ENCODE data around the gene RHNO1. TPM values are rescaled to one million over a fixed set of nuclear protein-coding genes. Genes with fewer than 3 reads are reported as not detected.

The RHNO1 gene
- total RNA-seq, 1 experiment from 2014 or later = 42.0 TPM

DNA sequence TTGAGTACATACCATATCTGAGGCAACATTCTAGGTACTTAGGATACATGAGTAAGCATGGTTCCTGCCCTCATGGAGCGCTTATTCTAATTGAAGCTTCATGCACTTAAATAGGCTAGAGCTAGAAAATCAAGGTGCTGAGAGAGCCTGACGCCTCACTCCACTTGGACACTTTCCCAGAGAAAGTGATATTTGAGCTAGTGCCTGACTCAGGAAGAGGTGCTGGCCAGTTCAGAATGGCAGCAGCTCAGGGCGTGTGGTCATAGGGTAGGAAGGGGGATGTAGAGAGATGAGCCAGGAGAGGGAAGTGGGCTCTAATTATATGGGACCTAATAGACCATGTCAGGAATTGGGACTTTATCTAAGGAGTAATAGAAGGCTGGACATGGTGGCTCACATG is 47.0 kb downstream of the RHNO1 start:
- ATAC-seq = peak; percentile 87
- TF ChIP-seq EZH2phosphoT487 (IDR thresholded peaks at IDR 0.05; ENCODE audit: borderline replicate concordance, low read length) (no peak), EZH2 (IDR thresholded peaks at IDR 0.05; ENCODE audit: low read length, unreplicated experiment) (no peak)
- TF ChIP-seq, protein P1, sequence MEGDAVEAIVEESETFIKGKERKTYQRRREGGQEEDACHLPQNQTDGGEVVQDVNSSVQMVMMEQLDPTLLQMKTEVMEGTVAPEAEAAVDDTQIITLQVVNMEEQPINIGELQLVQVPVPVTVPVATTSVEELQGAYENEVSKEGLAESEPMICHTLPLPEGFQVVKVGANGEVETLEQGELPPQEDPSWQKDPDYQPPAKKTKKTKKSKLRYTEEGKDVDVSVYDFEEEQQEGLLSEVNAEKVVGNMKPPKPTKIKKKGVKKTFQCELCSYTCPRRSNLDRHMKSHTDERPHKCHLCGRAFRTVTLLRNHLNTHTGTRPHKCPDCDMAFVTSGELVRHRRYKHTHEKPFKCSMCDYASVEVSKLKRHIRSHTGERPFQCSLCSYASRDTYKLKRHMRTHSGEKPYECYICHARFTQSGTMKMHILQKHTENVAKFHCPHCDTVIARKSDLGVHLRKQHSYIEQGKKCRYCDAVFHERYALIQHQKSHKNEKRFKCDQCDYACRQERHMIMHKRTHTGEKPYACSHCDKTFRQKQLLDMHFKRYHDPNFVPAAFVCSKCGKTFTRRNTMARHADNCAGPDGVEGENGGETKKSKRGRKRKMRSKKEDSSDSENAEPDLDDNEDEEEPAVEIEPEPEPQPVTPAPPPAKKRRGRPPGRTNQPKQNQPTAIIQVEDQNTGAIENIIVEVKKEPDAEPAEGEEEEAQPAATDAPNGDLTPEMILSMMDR (conservative IDR thresholded peaks at IDR 0.05; ENCODE audit: low read depth, low read length) = no peak
- Histone ChIP-seq H4K20me1 (ENCODE audit: low read length) (no peaks in the 10 kb centered on the region), H3K27ac (ENCODE audit: low read length) (no peak overlapping the region), H3K9me3 (ENCODE audit: low read length) (no peaks in the 10 kb centered on the region), H3K9ac (ENCODE audit: low read length) (no peak overlapping the region), H3K4me3 (ENCODE audit: low read length) (no peak overlapping the region), H3K36me3 (ENCODE audit: low read depth, low read length) (peaks cover 3% of the 10 kb centered on the region), H3K79me2 (ENCODE audit: low read length) (no peaks in the 10 kb centered on the region), H3K4me2 (ENCODE audit: low read length) (no peak overlapping the region), H3K4me1 (ENCODE audit: insufficient read depth, low read length) (peaks cover 9% of the 10 kb centered on the region), H2AFZ (ENCODE audit: low read length) (no peak overlapping the region), H3F3A (ENCODE audit: low read length, unreplicated experiment) (no peaks in the 10 kb centered on the region), H3K9me2 (replicated peaks; ENCODE audit: low read length) (no peaks in the 10 kb centered on the region), H3K27me3 (ENCODE audit: low read length) (no peaks in the 10 kb centered on the region)
- intact Hi-C loops (cut with micrococcal nuclease) = no loop called here
- no TSS peak for BruUV-seq (replicated peaks)
- DNase-seq = peak; percentile 61
- ChIA-PET POLR2A (ENCODE audit: unreplicated experiment) (no interaction called here), CTCF (interaction anchor here (0.6 kb wide), 2 partner anchors 199 to 352 kb away, joined by 3 to 4 read pairs; no protein-coding TSS in a partner anchor)

DNA sequence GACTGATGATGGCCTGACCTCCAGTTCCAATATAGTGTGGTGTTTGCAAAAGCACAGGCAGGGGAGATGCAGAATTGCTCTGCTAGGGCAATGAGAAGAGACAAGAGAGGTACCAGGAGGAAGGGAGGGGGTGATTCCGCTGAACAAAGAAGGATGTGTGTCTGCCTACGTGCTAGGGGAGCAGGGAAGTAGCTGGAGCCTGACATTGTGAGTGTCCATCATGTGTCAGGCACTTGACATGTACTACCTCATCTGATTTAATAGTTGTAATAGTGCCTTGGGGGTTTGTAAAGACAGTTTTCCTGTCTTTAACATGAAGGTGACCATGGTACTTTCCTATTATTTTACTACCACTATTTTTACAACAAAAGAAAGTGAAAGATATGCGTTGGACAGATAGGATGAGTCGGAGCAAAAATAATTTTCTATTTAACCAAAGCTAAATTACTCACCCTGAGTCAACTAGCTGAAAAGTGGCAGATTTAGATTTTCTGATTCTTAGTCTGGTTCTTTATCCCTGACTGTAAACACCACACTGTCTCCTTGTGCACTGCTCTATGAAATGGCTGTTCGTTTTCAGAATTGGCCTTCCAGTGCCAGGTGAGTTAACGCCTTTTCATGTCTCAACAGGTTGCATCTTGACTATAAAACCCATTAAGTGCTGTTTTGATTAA is 48.4 kb downstream of the RHNO1 start:
- 0 out of 2 replicates have a peak overlapping the region, but pooled peaks have one; percentile 3 for H2AFZ ChIP-seq (ENCODE audit: low read length)
- no peaks in the 10 kb centered on the region for H3K9me2 ChIP-seq (replicated peaks; ENCODE audit: low read length)
- ChIA-PET CTCF (interaction anchor here (0.6 to 1.0 kb wide), 2 partner anchors 40 to 1963 kb away, joined by 3 read pairs; no protein-coding TSS in a partner anchor), POLR2A (ENCODE audit: unreplicated experiment) (interaction anchor here (0.7 kb wide), 1 partner anchor 25 kb away, joined by 20 read pairs; no protein-coding TSS in a partner anchor)
- H3K27me3 ChIP-seq (ENCODE audit: low read length) = no peaks in the 10 kb centered on the region
- peak overlapping the region; percentile 37; the same call in 1 of the 2 replicates for H3K27ac ChIP-seq (ENCODE audit: low read length)
- H3F3A ChIP-seq (ENCODE audit: low read length, unreplicated experiment) = no peaks in the 10 kb centered on the region
- no TSS peak for BruUV-seq (replicated peaks)
- no peak for TF ChIP-seq EZH2phosphoT487 (IDR thresholded peaks at IDR 0.05; ENCODE audit: borderline replicate concordance, low read length)
- TF ChIP-seq, protein P1 (conservative IDR thresholded peaks at IDR 0.05; ENCODE audit: low read depth, low read length) = no peak
- no peak for TF ChIP-seq EZH2 (IDR thresholded peaks at IDR 0.05; ENCODE audit: low read length, unreplicated experiment)
- H3K36me3 ChIP-seq (ENCODE audit: low read depth, low read length) = peaks cover 3% of the 10 kb centered on the region
- H3K79me2 ChIP-seq (ENCODE audit: low read length) = no peaks in the 10 kb centered on the region
- no peaks in the 10 kb centered on the region for H3K9me3 ChIP-seq (ENCODE audit: low read length)
- intact Hi-C loops (cut with micrococcal nuclease) = no loop called here
- ATAC-seq (peak; percentile 69), DNase-seq (peak; percentile 40)
- peaks cover 9% of the 10 kb centered on the region for H3K4me1 ChIP-seq (ENCODE audit: insufficient read depth, low read length)
- H3K4me2 ChIP-seq (ENCODE audit: low read length) = peak overlapping the region; percentile 19
- H3K4me3 ChIP-seq (ENCODE audit: low read length) = 0 out of 2 replicates have a peak overlapping the region, but pooled peaks have one; percentile 14
- no peak overlapping the region for H3K9ac ChIP-seq (ENCODE audit: low read length)
- H4K20me1 ChIP-seq (ENCODE audit: low read length) = no peaks in the 10 kb centered on the region

DNA sequence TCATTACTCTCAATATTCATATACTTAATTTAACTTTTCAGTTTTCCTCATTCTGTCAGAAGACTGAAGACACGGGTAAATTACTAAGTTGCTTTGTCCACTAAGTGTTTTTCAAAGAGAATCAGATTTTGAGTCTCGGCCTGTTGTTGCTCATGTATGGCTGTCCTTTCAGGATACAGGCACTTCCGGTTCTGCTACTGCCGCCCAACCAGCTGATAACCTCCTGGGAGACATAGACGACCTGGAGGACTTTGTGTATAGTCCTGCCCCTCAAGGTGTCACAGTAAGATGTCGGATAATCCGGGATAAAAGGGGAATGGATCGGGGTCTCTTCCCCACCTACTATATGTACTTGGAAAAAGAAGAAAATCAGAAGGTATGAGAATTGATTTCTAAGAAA is 53.8 kb downstream of the RHNO1 start:
- H3K36me3 ChIP-seq (ENCODE audit: low read depth, low read length) = peaks cover 18% of the 10 kb centered on the region
- H4K20me1 ChIP-seq (ENCODE audit: low read length) = no peaks in the 10 kb centered on the region
- no peak overlapping the region for H3K9ac ChIP-seq (ENCODE audit: low read length)
- no peak overlapping the region for H2AFZ ChIP-seq (ENCODE audit: low read length)
- no peak for DNase-seq
- intact Hi-C loops (cut with micrococcal nuclease) = no loop called here
- H3F3A ChIP-seq (ENCODE audit: low read length, unreplicated experiment) = no peaks in the 10 kb centered on the region
- no peaks in the 10 kb centered on the region for H3K9me3 ChIP-seq (ENCODE audit: low read length)
- no peak overlapping the region for H3K4me3 ChIP-seq (ENCODE audit: low read length)
- BruUV-seq (replicated peaks) = no TSS peak
- TF ChIP-seq EZH2phosphoT487 (IDR thresholded peaks at IDR 0.05; ENCODE audit: borderline replicate concordance, low read length) (no peak), EZH2 (IDR thresholded peaks at IDR 0.05; ENCODE audit: low read length, unreplicated experiment) (no peak)
- TF ChIP-seq, protein P1 (conservative IDR thresholded peaks at IDR 0.05; ENCODE audit: low read depth, low read length) = no peak
- H3K27ac ChIP-seq (ENCODE audit: low read length) = no peak overlapping the region
- H3K79me2 ChIP-seq (ENCODE audit: low read length) = no peaks in the 10 kb centered on the region
- H3K27me3 ChIP-seq (ENCODE audit: low read length) = no peaks in the 10 kb centered on the region
- ChIA-PET CTCF (no interaction called here), POLR2A (ENCODE audit: unreplicated experiment) (no interaction called here)
- no peak for ATAC-seq
- no peaks in the 10 kb centered on the region for H3K9me2 ChIP-seq (replicated peaks; ENCODE audit: low read length)
- H3K4me1 ChIP-seq (ENCODE audit: insufficient read depth, low read length) = peaks cover under 1% of the 10 kb centered on the region; the same call in 1 of the 2 replicates
- H3K4me2 ChIP-seq (ENCODE audit: low read length) = no peak overlapping the region
